GM19099 (cell line): ENCODE data around the gene LTA4H.

Experiments used
- POLR2A ChIP-seq: IDR thresholded peaks from 3 replicates; pipeline ENCODE4 v1.6.1; 2011; ENCODE audit warnings: low read depth; ENCODE audit not compliant: insufficient read length; ENCODE audit errors: extremely low read depth

The LTA4H gene

DNA sequence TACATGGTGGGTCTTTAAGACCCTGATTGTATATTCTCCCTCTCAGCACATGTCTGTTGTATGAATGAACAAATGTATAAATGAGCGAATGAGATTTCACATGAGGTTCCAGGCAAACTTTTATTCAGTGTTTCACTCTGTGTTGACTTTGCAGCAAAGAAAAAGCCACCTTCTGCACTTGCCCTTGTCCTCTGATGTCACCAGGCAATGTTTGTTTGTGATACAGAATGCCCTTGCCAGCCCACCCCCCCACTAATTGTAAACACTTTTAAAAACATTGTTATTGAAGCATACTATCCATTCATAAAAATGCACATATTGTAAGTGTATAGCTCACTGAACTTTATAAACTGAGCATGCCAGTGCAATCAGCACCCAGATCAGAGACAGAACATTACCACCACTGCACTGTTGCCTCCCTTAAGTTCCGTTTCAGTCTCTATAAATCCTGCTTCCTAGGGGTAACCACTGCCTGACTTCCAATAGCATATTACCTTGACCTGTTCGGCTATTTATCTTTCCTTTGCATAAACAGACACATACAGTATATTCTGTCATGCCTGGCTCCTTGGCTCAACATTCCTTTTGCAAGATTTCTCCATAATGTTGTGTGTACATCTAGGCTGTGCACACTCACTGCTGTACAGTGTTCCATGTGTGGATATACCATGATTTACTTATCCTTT, 11.3 kb upstream of the LTA4H start:
- no peak for TF ChIP-seq POLR2A

DNA sequence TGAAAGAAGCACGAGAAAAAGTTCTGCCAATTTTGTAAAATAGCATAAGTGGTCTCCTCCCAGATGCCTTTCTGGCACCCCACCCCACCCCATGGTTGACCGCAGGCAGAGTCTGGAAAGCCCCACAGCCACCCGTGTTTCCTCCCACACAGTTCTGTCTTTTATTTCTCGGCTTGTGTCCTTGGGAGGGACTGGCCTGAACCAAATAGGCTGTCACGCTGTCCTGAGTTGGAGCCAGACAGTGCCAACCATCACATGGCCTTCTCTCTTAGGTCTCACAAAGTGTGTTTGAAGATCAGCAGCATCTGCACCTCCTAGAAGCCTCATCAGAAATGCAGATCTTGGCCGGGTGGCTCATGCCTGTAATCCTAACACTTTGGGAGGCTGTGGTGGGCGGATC, 10.2 kb upstream of the LTA4H start:
- TF ChIP-seq POLR2A, result no peak

DNA sequence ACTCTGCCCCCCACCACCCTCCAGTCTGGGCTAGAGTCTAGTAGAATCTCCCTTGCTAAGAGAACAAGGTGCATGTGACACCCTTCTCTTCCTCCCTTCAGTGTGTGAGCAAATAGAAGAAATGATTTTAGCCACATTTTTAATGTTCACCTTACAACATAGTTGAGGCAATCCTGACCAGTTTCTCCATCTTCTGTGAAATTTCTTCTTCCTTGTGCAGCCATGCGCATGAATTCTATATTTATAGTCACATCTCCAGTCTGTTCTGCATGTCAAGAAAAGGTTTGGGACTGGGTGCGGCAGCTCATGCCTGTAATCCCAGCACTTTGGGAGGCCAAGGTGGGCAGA, 9.5 kb upstream of the LTA4H start:
- TF ChIP-seq POLR2A, result no peak

DNA sequence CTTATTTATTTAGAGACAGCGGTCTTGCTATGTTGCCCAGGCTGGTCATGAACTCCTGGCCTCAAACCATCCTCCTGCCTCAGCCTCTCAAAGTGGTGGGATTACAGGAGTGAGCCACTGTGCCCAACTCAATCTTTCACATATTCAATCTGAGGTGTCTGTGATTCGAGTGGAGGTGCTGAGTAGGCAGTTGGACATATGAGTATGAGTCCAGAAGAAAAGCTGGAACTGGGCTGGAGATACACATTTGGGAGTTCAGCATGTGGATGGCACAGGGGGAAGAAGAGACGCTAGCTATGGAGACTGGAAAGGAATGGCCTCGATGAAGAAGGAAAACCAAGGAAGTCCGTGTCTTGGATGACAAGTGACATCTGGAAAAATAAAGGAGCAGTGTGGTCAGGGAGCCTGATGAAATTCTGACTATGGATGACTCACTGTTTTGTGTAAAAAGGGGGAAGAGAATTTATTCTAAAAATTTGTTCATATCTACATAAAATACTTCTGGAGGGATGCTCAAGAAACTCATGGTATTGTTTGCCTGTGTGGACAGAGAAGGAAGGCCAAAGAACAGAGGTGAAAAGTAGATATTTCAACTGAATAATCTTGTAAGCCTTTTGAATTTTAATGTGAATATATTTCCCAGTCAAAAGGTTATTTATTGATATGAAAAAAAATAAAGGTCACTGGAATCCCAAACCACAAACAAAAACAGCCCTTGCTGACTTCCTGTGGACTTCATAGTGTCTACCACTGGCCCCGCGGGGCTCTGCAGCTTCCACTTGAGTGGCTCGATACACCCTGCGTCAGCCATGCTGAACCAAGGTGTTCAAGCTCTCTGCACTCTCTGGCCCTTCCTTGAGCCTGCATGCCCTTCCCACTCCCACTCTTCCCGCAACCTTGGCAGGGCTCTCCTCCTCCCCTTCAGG, 8.9 kb upstream of the LTA4H start:
- TF ChIP-seq POLR2A, result no peak

DNA sequence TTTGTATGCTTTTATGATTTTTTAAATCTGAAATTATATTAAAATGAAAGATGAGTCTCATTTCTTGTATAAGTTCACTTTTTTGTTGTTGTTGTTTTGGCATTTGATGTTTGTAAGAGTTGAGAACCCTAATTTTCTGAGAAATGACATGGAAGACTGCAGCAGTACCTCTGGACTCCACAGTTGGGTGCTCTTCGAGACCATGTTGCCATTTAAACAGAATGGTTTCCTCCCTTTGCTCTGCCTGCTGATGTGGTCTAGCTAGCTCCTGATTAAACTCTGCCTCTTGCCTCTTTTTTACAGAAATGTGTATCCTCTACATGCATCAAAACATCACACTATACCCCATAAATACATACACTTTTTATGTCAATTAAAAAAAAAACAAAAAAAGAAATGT, 5.8 kb upstream of the LTA4H start:
- no peak for TF ChIP-seq POLR2A

DNA sequence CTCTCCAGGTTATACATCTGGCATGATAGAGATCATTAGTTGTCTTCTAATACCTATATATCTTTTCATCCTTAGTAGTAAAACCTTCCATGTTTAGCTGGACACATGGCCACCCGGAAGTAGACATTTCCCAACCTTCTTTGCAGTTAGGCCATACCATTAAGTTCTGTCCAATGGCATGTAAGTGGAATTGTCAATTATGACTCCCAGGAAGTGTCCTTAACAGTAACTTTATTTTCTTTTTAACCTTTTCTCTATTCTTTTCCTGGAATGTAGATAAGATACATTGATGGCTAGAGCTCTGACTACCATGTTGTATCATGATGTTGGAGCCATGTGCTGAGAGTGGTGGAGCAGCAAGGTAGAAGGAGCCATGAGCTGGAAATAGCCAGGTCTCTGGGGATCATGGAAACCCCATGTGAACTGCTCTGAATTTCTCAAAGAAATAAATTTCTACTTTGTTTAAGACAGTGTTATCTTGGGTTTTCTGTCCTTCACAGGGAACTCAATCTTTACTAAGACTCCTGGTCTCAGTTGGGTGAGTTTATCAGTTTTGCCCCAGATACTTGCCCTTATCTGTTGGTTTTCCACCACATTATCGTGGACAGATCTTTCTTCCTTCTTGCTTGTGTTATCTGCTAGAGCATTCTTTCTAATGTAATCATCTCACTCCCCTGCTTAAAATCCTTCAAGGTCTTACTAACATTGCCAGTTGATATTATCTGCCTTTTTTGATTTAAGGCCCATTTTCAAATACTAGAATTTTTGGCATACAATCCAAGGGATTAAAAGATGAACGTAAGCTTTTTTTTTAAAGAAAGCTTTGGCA, 5.1 kb upstream of the LTA4H start:
- no peak for TF ChIP-seq POLR2A

DNA sequence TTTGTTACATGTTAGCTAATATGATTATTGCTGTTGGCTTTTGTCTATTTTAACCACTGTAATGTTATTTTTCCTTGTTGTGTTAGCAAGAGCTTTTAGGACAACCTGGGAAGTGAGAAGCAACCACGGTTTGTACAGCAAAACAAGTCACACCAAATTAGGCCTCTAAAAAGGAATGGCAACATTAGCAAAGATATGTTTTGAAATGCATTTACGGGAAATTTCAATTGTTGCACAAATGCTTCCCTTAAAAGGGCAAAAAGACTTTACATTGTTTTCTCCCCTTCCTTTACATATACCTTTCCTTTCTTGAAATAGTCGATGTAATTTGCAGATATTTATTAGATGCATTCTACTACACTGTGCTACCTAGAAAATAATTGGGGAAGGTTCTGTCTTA, 4.1 kb upstream of the LTA4H start:
- no peak for TF ChIP-seq POLR2A

DNA sequence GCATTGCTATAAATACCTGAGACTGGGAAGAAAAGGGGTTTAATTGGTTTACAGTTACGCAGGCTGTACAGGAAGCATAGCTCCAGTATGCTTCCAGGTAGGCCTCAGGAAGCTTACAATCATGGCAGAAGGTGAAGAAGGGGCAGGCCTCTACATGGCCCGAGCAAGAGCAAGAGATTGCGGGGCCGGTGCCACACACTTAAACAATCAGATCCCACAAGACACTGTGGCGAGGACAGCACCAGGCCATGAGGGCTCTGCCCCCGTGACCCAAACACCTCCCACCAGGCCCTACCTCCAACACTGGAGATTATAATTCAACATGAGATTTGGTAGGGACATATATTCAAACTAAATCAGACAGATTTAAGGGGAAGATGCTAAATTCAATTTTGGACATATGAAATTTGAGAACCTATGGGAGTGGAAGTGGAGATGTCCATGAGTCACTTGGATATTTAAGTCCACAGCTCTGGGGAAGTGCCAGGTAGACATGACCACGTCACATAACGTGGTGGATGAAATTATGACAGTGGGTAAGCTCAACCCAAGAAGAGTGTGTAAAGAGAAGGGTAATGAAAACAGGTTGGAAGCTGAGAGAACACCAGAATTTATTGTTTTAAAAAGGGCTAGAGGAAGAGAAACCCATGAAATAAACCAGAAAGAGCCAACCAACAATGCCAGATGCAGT, 1.5 kb upstream of the LTA4H start:
- TF ChIP-seq POLR2A, result no peak

DNA sequence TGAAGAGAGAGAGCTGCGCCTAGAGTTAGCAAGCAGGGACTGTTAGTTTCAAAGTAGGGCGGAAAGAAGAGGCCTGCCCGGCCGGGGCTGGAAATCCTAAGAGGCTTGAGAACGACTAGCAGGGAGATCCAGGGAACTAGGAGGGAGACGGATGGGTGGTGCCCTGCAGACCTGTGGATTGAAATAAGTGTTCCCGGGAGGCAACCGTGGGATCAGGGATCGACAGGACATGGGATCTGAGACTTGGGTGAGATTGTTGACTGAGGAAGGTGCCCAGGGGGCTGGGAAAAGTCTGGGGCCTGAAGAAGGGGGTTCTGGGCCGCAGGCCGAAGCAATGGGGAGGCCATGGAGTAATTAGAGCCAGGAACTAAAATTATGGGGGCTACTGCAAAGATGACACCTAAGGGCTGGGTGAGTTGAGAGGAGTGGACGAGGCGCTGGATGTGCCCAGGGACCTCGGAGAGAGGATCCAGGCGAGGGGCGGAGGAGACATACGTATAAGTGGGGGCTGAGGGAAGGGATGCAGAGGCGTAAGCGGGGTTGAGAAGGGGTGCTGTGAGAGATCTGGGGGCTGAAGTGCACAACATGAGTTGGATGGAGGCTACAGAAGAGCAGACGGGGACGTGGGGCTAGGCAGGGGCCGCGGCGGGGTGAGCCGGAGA, 635 bp downstream of the LTA4H start:
- TF ChIP-seq POLR2A, result no peak

DNA sequence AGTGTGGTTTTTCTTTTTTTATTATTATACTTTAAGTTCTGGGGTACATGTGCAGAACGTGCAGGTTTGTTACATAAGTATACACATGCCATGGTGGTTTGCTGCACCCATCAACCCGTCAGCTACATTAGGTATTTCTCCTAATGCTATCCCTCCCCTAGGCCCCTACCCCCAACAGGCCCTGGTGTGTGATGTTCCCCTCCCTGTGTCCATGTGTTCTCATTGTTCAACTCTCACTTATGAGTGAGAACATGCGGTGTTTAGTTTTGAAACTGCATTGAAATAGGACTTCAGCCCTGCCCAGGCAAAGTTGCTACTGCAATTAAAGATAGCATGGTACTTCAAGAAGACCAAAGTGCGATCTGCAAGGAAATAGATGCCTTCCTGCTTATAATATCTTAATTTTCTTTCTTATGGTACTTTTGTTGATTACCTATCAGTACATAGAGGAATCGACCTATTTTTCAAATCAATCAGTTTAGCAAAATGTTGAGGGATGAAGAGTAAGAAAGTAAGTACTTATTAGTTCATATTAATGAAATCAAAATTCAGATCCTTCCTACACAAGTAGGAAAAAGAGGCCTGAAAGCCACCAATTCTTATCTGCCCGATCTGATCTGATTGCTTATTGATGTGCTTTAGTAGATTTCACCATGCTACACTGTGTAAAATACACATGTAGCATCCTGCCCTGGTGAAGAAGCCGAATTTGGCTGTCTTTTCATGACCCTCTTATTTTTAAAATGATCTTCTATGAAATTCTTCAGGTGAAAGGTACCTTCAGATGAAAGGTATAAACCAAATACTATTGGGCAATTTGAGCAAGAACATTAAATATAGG, 1.6 kb downstream of the LTA4H start:
- no peak for TF ChIP-seq POLR2A

DNA sequence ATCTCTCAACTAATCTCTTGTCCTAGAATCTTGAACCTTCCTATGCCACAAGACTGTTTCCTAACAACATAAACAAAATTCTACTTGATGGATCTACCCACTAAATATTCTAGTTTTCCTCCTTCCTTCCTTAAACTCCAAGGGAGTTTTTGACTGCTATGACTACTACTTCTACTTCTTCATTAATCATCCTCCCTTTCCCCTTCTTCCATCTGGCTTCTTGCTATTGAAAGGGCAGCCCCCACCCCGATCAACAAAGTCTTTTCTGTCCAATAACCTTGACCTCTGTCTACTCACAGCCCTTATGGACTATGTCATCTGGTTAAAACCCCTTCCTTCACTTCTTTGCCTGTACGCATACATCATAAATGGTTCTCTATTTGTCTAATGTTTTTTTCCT, 5.6 kb downstream of the LTA4H start:
- TF ChIP-seq POLR2A, result no peak

DNA sequence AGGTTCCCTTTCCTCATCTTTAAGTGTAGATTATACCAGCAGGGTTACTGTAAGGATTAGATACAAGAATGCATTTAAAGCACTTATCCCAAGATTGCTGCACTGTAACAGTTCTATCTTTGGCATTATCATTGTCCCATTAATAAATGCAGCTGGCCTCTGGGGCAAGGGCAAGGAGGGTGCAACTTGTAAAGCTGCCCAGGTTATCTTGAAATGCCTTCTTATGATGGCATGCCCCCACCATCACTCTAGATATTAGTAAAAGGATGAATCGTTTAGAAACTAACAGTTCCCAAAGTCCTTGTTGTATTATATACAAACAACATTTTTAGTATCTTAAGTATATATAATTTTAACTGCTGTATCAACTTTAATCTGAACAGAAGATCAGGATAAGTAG, 6.8 kb downstream of the LTA4H start:
- no peak for TF ChIP-seq POLR2A

DNA sequence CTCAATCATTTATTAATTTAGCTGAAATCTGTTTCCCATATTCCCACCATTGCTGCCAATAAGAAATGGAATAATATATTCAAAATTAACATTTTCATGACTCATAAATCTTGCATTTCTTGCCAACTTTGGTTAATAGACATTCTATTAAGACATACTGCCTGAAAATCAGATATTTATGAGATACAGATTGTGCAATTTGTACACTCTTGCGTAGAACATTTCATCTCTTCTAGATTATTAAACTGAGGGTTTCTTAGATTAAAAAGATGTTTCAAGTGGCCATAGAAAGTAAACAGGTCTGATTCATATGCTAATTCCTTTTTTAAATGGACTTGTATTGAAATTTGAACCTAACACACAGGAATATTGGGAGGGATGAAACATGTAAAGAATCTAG, 9.1 kb downstream of the LTA4H start:
- TF ChIP-seq POLR2A, result no peak

DNA sequence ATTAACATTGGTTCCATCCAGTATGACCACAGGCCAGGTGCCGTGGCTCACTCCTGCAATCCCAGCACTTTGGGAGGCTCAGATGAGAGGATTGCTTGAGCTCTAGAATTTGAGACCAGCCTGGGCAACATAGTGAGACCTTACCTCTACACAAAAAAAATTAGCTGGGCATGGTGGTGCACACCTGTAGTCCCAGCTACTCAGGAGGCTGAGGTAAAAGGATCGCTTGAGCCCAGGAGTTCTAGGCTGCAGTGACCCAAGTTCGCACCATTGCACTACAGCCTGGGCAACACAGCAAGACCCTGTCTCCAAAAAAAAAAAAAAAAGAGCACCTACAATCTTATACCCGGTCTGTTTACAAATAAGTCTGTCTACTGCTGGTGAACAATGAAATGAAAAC, 9.9 kb downstream of the LTA4H start:
- TF ChIP-seq POLR2A, result no peak
